Nephron (organoid): ENCODE results near the gene SLC7A8.

Experiments
- H3K27ac Mint-ChIP-seq, 3 experiments: 2 replicates each; pipeline ENCODE4 v1.8.0; 2020; ENCODE audit warnings: mixed read lengths in 3 of 3, mild to moderate bottlenecking in 2 of 3, moderate library complexity in 1 of 3
- H3K27me3 Mint-ChIP-seq: 2 replicates; pipeline ENCODE4 v1.8.0; 2021; ENCODE audit warnings: low read depth, mild to moderate bottlenecking, moderate library complexity, mixed read lengths
- H3K36me3 Mint-ChIP-seq: 2 replicates; pipeline ENCODE4 v1.8.0; 2020; ENCODE audit warnings: low read depth, mixed read lengths
- H3K4me1 Mint-ChIP-seq: 2 replicates; pipeline ENCODE4 v1.8.0; 2020; ENCODE audit warnings: mixed read lengths
- H3K4me3 Mint-ChIP-seq, 3 experiments: 2 replicates each; pipeline ENCODE4 v1.8.0; 2020; ENCODE audit warnings: mild to moderate bottlenecking in 3 of 3, mixed read lengths in 3 of 3, moderate library complexity in 2 of 3
- H3K9me3 Mint-ChIP-seq: 2 replicates; pipeline ENCODE4 v1.8.0; 2020; ENCODE audit warnings: mixed read lengths
- TF ChIP-seq, protein P1 (sequence below), 3 experiments: fragments of 200-600 bp; sonication (generic); IDR thresholded peaks; one replicate each; pipeline ENCODE4 v1.5.0; 2021; ENCODE audit warnings: antibody characterized with exemption in 3 of 3; ENCODE audit not compliant: unreplicated experiment in 3 of 3

The SLC7A8 gene

DNA sequence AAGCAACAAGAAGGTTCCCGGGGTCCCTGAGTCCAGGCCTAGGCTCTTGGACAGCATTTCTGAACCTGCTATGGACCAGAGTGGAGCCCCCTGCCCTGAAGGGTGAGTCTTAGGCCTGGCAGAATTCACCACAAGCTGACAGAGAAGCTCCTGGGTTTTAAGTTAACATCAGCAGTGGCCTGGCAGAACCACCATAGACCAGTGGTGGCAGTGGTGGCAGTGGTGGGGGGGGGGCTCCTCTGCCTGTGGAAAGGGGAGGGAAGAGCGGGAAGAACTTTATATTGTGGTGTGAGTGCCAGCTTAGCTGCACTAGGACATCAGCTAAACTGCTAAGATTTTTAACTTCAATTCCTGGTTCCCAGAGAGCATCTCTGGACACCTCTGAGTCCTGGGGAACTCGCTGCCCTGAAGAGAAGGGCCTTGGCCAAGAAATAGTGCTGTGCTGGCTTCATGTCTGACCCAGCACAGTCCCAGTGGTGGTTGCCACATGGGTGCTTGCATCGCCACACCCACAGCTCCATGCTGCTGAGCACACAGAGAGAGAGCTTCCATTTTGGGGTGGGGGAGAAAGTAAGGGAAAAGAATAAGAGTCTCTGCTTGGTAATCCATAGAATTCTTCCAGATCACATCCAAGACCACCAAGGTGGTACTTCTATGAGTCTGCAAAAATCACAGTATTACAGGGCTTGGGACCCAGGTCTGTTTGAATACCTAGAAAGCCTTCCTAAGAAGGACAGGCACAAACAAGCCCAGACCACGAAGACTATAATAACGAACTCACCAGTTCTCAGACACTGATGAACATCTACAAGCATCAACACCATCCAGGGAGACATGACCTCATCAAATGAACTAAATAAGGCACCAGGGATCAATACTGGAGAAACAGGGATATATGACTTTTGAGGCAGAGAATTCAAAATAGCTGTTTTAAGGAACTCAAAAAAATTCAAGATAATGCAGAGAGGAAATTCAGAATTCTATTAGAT, 33.9 kb upstream of the SLC7A8 start:
- Mint-ChIP-seq H3K36me3 (no peaks in the 10 kb centered on the region), H3K27ac (no peak overlapping the region), H3K9me3 (peaks cover 12% of the 10 kb centered on the region), H3K4me1 (no peaks in the 10 kb centered on the region), H3K4me3 (no peak overlapping the region), H3K27me3 (no peaks in the 10 kb centered on the region)
- TF ChIP-seq, protein P1, sequence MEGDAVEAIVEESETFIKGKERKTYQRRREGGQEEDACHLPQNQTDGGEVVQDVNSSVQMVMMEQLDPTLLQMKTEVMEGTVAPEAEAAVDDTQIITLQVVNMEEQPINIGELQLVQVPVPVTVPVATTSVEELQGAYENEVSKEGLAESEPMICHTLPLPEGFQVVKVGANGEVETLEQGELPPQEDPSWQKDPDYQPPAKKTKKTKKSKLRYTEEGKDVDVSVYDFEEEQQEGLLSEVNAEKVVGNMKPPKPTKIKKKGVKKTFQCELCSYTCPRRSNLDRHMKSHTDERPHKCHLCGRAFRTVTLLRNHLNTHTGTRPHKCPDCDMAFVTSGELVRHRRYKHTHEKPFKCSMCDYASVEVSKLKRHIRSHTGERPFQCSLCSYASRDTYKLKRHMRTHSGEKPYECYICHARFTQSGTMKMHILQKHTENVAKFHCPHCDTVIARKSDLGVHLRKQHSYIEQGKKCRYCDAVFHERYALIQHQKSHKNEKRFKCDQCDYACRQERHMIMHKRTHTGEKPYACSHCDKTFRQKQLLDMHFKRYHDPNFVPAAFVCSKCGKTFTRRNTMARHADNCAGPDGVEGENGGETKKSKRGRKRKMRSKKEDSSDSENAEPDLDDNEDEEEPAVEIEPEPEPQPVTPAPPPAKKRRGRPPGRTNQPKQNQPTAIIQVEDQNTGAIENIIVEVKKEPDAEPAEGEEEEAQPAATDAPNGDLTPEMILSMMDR (IDR thresholded peaks at IDR 0.05; ENCODE audit: unreplicated experiment in 3 of 3) = no peak

DNA sequence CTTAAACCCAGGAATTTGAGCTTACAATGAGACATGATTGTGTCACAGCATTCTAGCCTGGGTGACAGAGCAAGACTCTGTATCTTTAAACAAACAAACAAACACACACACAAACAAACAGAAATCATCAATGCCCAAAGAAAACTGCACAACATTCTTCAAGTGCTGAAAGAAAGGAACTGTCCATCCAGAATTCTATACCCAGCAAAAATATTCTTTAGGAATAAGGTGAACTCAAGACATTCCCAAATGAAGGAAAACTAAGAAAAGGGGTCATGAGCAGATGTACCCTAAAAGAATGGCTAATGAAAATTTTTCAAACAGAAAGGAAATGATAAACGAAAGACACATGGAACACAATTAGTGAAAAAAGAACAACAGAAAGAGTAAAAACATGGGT, 32.0 kb upstream of the SLC7A8 start:
- H3K27ac Mint-ChIP-seq = no peak overlapping the region
- no peaks in the 10 kb centered on the region for H3K27me3 Mint-ChIP-seq
- TF ChIP-seq, protein P1 (IDR thresholded peaks at IDR 0.05; ENCODE audit: unreplicated experiment in 3 of 3) = no peak
- no peaks in the 10 kb centered on the region for H3K36me3 Mint-ChIP-seq
- no peaks in the 10 kb centered on the region for H3K4me1 Mint-ChIP-seq
- H3K4me3 Mint-ChIP-seq = no peak overlapping the region
- H3K9me3 Mint-ChIP-seq = peaks cover 12% of the 10 kb centered on the region

DNA sequence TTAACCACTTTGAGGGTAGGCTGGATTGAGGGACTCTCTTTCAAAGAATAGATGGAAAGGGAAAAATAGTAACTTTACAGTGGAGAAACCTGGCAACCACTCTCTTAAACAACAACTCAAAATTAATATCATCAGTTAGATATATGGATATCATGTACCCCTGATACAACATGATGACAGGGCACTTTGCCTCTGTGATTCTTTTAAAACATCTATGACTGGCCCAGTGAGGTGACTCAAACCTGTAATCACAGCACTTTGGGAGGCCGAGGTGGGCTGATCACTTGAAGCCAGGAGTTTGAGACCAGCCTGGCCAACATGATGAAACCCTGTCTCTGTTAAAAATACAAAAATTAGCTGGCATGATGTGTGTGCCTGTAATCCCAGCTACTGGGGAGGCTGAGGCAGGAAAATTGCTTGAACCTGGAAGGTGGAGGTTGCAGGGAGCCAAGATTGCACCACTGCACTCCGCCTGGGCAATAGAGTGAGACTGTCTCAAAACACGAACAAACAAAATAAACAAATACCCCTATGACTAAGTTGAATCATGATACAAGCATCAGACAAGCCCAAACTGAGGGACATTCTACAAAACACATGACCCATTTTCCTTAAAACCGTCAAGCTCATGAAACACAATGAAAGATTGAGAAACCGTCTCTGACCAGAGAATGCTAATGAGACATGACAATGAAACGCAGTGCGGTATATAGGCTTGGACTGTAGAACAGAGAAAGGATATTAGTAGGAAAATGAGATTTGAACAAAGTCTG, 26.4 kb upstream of the SLC7A8 start:
- H3K27me3 Mint-ChIP-seq = peaks cover 11% of the 10 kb centered on the region
- H3K4me3 Mint-ChIP-seq = no peak overlapping the region
- no peak overlapping the region for H3K27ac Mint-ChIP-seq
- H3K9me3 Mint-ChIP-seq = peaks cover 5% of the 10 kb centered on the region
- H3K36me3 Mint-ChIP-seq = no peaks in the 10 kb centered on the region
- no peaks in the 10 kb centered on the region for H3K4me1 Mint-ChIP-seq
- TF ChIP-seq, protein P1 (IDR thresholded peaks at IDR 0.05; ENCODE audit: unreplicated experiment in 3 of 3) = no peak

DNA sequence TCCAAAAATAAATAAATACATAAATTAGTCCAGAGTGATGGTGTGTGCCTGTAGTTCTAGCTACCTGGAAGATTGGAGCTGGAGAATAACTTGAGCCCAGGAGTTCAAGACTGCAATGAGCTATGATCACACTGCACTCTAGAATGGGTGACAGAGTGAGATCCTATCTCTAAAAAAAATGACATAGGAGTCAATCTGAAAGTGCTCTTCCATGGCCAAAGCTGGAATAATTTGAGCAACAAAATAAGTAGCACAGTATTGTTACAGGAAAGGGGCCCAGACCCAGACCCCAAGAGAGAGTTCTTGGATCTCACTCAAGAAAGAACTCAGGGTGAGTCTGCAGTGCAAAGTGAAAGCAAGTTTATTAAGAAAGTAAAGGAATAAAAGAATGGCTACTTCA, 24.9 kb upstream of the SLC7A8 start:
- Mint-ChIP-seq H3K27ac (no peak overlapping the region), H3K9me3 (peaks cover 1% of the 10 kb centered on the region), H3K36me3 (no peaks in the 10 kb centered on the region), H3K4me3 (no peak overlapping the region), H3K27me3 (peaks cover 11% of the 10 kb centered on the region), H3K4me1 (no peaks in the 10 kb centered on the region)
- TF ChIP-seq, protein P1 (IDR thresholded peaks at IDR 0.05; ENCODE audit: unreplicated experiment in 3 of 3) = no peak

DNA sequence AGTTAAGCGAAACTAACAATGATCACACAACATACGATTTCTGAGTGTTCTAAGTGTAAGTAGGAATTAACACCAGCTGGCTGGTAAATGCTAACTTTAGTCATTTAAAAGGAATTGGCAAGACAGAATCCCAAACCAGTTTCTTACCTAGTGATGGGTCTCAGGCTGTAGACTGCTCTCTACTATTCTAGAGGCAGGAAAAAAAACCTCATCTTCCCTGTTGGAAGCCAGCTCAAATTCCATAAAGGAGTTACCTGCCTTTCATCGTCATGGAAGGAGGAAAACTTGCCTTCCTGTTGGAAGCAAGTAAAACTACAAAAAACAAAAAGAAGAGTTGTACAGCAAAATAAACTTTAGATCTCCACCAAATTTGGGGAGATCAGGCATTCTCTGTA, 23.7 kb upstream of the SLC7A8 start:
- TF ChIP-seq, protein P1 (IDR thresholded peaks at IDR 0.05; ENCODE audit: unreplicated experiment in 3 of 3) = no peak
- H3K27me3 Mint-ChIP-seq = peaks cover 11% of the 10 kb centered on the region
- no peak overlapping the region for H3K27ac Mint-ChIP-seq
- H3K4me1 Mint-ChIP-seq = no peaks in the 10 kb centered on the region
- H3K36me3 Mint-ChIP-seq = no peaks in the 10 kb centered on the region
- no peaks in the 10 kb centered on the region for H3K9me3 Mint-ChIP-seq
- H3K4me3 Mint-ChIP-seq = no peak overlapping the region
